Calu3 (cell line): ENCODE results near the gene C9orf50. TPM values are rescaled to one million over a fixed set of nuclear protein-coding genes. Genes with fewer than 3 reads are reported as not detected.

Experiments
- Bru-seq: library from RNA; stranded (reverse); fragments of 400-500 nt; gene quantifications from one replicate; lab custom pipeline; 2021; lab: Mats Ljungman, UMichigan
- BruChase-seq, 2 experiments: library from RNA; stranded (reverse); fragments of 400-500 nt; gene quantifications; one replicate each; lab custom pipeline; 2021; lab: Mats Ljungman, UMichigan
- BruUV-seq: library from RNA; stranded (reverse); fragments of 400-500 nt; replicated peaks from 2 replicates; lab custom pipeline; 2021; lab: Mats Ljungman, UMichigan
- CTCF ChIA-PET: fragments of 300-600 bp; sonication (Branson Sonifier 250); formaldehyde crosslinking; loops from one replicate; lab custom pipeline; 2022; ENCODE audit warnings: antibody characterized with exemption; lab: Charles Lee
- DNase-seq: peaks from one replicate; pipeline ENCODE4 v3.0.0; 2022
- H3K27ac Mint-ChIP-seq: one replicate; pipeline ENCODE4 v1.8.0; 2022; ENCODE audit warnings: mixed read lengths; ENCODE audit not compliant: unreplicated experiment
- H3K27me3 Mint-ChIP-seq: one replicate; pipeline ENCODE4 v1.8.0; 2022; ENCODE audit warnings: mixed read lengths; ENCODE audit not compliant: unreplicated experiment
- H3K36me3 Mint-ChIP-seq: one replicate; pipeline ENCODE4 v1.8.0; 2022; ENCODE audit warnings: mild to moderate bottlenecking, moderate library complexity, mixed read lengths; ENCODE audit not compliant: insufficient read depth, unreplicated experiment
- H3K4me1 Mint-ChIP-seq: one replicate; pipeline ENCODE4 v1.8.0; 2022; ENCODE audit warnings: mild to moderate bottlenecking, low read depth, mixed read lengths; ENCODE audit not compliant: unreplicated experiment
- H3K4me3 Mint-ChIP-seq: one replicate; pipeline ENCODE4 v1.8.0; 2022; ENCODE audit warnings: mild to moderate bottlenecking, low read depth, moderate library complexity, mixed read lengths; ENCODE audit not compliant: unreplicated experiment
- H3K9me3 Mint-ChIP-seq: one replicate; pipeline ENCODE4 v1.8.0; 2022; ENCODE audit warnings: low read depth, mixed read lengths; ENCODE audit not compliant: unreplicated experiment
- intact Hi-C: fragments of 100-400 bp; cut with micrococcal nuclease; formaldehyde crosslinking; loops from one replicate; pipeline ENCODE4 v1.10.0; 2022; ENCODE audit not compliant: unreplicated experiment
- long read RNA-seq: library from polyadenylated mRNA; stranded (forward); transcript quantifications from one replicate; pipeline ENCODE4 v2.0.0, GENCODE V29; 2022
- total RNA-seq: library from RNA; stranded (reverse); gene quantifications from 2 replicates; pipeline ENCODE4 v1.2.3, GENCODE V29; 2022
- TF ChIP-seq, protein P1 (sequence below): fragments of 200-600 bp; IDR thresholded peaks from one replicate; pipeline ENCODE4 v1.8.0; 2022; ENCODE audit warnings: antibody characterized with exemption; ENCODE audit not compliant: unreplicated experiment

The C9orf50 gene, protein sequence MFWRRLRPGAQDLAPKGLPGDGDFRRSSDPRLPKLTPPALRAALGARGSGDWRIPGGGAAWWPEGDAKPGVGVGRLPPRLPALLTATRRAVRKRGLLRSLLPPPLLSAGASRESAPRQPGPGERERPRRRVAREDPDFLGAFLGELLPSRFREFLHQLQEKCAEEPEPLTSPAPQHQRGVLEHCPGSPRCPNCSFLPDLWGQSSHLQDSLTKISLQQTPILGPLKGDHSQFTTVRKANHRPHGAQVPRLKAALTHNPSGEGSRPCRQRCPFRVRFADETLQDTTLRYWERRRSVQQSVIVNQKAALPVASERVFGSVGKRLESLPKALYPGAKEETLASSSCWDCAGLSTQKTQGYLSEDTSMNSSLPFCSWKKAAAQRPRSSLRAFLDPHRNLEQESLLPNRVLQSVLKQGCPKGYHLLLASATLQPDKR
- total RNA-seq (not detected in 2 replicates), Bru-seq, nascent RNA (not detected), BruChase-seq, experiment 1, labeled RNA remaining after a 6-hour chase (not detected), BruChase-seq, experiment 2, labeled RNA remaining after a 2-hour chase (not detected)
- long read RNA-seq: 0 reads

DNA sequence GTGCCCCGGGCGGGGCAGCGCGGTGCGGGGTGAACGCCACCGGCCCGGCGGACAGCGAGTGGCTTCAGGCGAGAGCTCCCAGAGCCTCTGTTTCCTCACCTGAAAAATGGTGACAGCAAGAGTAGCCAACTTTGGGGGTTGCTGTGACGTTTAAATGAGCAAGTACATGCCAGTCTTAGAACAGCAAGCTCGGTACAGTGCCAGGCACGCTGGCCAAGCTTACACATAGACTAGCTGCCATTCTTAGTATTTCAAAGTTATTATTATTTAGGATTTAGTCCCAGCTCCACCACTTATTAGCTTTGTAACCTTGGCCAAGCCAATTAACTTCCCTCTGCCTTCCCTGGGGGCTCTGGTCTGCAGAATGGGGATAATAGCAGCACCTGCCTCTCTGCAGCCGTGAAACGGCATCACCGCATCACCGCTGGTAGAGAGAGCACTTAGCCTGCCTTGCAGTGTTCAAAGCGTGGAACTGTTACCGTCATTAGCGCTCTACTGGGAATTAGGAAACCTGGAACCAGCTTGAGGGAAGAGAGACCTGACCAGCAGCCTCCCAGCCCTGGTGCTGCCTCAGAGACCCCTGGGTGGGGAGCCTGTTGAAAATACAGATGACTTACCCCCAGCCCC, at the start of gene C9orf50:
C9orf50 (minus strand) TSS at position 433 of the 627 bp plus-strand sequence. CDS start 527 bp downstream, outside the sequence.
- TF ChIP-seq, protein P1, sequence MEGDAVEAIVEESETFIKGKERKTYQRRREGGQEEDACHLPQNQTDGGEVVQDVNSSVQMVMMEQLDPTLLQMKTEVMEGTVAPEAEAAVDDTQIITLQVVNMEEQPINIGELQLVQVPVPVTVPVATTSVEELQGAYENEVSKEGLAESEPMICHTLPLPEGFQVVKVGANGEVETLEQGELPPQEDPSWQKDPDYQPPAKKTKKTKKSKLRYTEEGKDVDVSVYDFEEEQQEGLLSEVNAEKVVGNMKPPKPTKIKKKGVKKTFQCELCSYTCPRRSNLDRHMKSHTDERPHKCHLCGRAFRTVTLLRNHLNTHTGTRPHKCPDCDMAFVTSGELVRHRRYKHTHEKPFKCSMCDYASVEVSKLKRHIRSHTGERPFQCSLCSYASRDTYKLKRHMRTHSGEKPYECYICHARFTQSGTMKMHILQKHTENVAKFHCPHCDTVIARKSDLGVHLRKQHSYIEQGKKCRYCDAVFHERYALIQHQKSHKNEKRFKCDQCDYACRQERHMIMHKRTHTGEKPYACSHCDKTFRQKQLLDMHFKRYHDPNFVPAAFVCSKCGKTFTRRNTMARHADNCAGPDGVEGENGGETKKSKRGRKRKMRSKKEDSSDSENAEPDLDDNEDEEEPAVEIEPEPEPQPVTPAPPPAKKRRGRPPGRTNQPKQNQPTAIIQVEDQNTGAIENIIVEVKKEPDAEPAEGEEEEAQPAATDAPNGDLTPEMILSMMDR: no peak
- CTCF ChIA-PET: no interaction called here
- BruUV-seq: no TSS peak
- Mint-ChIP-seq H3K4me3 (no peak within 1 kb of the TSS), H3K4me1 (peaks cover 14% of the 10 kb centered on the region), H3K27ac (no peak within 1 kb of the TSS), H3K27me3 (no peaks in the 10 kb centered on the region), H3K36me3 (peaks cover 17% of the 10 kb centered on the region), H3K9me3 (no peaks in the 10 kb centered on the region)
- DNase-seq: no peak
- intact Hi-C loops: no loop called here

DNA sequence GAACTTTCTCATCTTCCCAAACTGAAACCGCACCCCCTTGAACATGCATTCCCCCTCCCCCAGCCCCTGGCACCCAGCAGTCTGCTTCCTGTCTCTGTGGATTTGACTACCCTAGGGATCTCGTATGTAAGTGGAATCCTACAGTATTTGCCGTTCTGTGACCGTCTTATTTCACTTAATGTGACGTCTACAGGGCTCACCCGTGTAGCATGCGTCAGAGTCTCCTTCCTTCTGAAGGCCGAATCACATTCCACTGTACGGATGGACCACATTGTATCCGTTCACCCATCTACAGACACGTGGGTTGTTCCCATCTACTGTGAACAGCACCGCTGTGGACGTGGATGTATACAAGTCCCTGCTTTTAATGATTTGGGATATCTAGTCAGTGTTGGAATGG, 49.0 kb upstream of the C9orf50 start:
- Mint-ChIP-seq H3K27me3 (peaks cover 45% of the 10 kb centered on the region), H3K4me3 (no peak overlapping the region), H3K36me3 (no peaks in the 10 kb centered on the region), H3K4me1 (no peaks in the 10 kb centered on the region), H3K9me3 (no peaks in the 10 kb centered on the region), H3K27ac (no peak overlapping the region)
- DNase-seq: no peak
- intact Hi-C loops: no loop called here
- BruUV-seq: no TSS peak
- CTCF ChIA-PET: no interaction called here
- TF ChIP-seq, protein P1: no peak

DNA sequence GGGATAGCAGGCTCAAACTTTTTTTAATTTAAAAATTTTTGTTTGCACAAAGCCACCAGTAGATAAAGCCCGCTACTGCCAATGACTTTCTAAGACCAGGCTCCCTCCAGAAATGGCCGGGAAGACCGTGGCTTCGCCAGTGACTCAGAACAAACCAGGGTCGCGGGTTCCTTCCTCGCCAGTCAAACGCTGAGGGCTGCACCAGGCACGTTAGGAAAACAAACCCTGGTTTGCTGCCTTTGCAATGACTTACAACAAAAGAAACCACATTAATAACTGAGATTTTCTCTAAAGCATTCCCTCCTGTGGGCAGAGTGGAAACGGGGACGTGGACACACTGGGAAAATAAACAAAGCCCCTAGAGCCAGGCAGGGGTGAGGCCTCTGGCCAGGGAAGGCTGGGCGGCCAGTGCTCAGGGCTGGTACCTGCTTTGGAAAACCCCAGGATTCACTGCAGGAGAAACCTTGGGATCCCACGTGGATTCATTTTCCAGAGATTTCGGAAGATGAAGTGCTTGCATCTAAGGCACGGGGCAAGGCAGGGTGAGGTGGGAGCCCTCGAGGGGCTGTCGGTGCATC, 48.3 kb upstream of the C9orf50 start:
- no peaks in the 10 kb centered on the region for H3K36me3 Mint-ChIP-seq
- CTCF ChIA-PET: no interaction called here
- no TSS peak for BruUV-seq
- peaks cover 47% of the 10 kb centered on the region for H3K27me3 Mint-ChIP-seq
- DNase-seq: no peak
- TF ChIP-seq, protein P1: no peak
- H3K27ac Mint-ChIP-seq: no peak overlapping the region
- no peak overlapping the region for H3K4me3 Mint-ChIP-seq
- intact Hi-C loops: no loop called here
- no peaks in the 10 kb centered on the region for H3K4me1 Mint-ChIP-seq
- H3K9me3 Mint-ChIP-seq: no peaks in the 10 kb centered on the region

DNA sequence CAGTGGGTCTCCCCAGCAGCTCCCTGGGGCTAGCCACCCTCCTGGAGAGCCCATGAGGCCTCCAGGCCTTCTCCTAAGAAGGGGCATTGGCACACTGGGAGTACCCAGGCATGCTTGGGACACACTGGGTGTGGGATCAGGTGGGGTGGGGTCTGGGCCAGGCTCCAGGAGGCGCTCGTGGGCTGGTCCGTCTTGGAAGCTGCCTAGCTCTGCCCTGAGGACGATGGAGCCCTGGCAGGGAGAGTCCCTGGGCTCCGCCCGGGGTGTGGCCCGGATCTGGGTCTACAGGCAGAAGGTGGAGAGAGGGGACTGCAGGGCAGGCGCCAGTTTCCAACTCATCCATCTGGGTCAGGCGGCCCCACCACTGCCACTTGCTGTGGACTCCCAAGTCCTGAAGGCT, 46.9 kb upstream of the C9orf50 start:
- Mint-ChIP-seq H3K27me3 (peaks cover 34% of the 10 kb centered on the region), H3K4me3 (no peak overlapping the region), H3K9me3 (no peaks in the 10 kb centered on the region), H3K4me1 (no peaks in the 10 kb centered on the region), H3K36me3 (no peaks in the 10 kb centered on the region), H3K27ac (no peak overlapping the region)
- intact Hi-C loops: no loop called here
- BruUV-seq: no TSS peak
- DNase-seq: no peak
- TF ChIP-seq, protein P1: no peak
- CTCF ChIA-PET: no interaction called here
